ENCODE results near the gene GPRIN3.

- peak; percentile 4 to 76 (median 58) for TF ChIP-seq CTCF (IDR thresholded peaks at IDR 0.05)
- no peak for TF ChIP-seq POLR2A (IDR thresholded peaks at IDR 0.05)
These were observed 80.7 kb downstream of the GPRIN3 start for GRCh38 chr4:89226665-89227574.
